SK-N-SH (cell line): Measurements from ENCODE around the gene RTN3. TPM values are rescaled to one million over a fixed set of nuclear protein-coding genes. Genes with fewer than 3 reads are reported as not detected.

Experiments
- CTCF ChIA-PET: fragments of 300-600, 350-600 bp; formaldehyde crosslinking; extraction: SDS; loops from one replicate; lab custom pipeline; 2021; lab: Yijun Ruan, JAX
- POLR2A ChIA-PET: fragments of 350-600 bp; sonication (Branson Sonifier 250); formaldehyde crosslinking; extraction: SDS; loops from one replicate; lab custom pipeline; 2020; ENCODE audit warnings: antibody characterized with exemption, inconsistent platforms; lab: Yijun Ruan, JAX
- DNase-seq: peaks from one replicate; pipeline ENCODE4 v3.0.0; 2012
- H2AFZ ChIP-seq: fragments of 200-600 bp; sonication (generic); 2 replicates; pipeline ENCODE4 v1.8.1; 2016; ENCODE audit warnings: antibody characterized with exemption, mild to moderate bottlenecking, low read depth
- H3F3A ChIP-seq: fragments of 200-600 bp; sonication (generic); replicated peaks from 2 replicates; pipeline ENCODE3; 2016; ENCODE audit warnings: antibody characterized with exemption, mild to moderate bottlenecking; ENCODE audit not compliant: insufficient read depth
- H3K27ac ChIP-seq, 2 experiments: fragments of 200-500 bp in 1 of 2; fragments of 200-600 bp in 1 of 2; sonication (Bioruptor generic) in 1 of 2; sonication (generic), shearing (Covaris generic) in 1 of 2; 2 replicates each; pipeline versions ENCODE4 v1.5.1 to v1.6.1; 2014 to 2016; ENCODE audit warnings: low read depth in 2 of 2, inconsistent platforms in 1 of 2, low read length in 1 of 2, mild to moderate bottlenecking in 1 of 2, mixed read lengths in 1 of 2
- H3K27me3 ChIP-seq: fragments of 200-600 bp; sonication (generic), shearing (Covaris generic); 2 replicates; pipeline ENCODE4 v1.6.1; 2016; ENCODE audit warnings: mixed run types; ENCODE audit not compliant: insufficient read depth
- H3K36me3 ChIP-seq, 2 experiments: fragments of 200-500 bp in 1 of 2; fragments of 200-600 bp in 1 of 2; sonication (Bioruptor generic) in 1 of 2; sonication (generic) in 1 of 2; replicated peaks in 1 of 2; 2 replicates each; pipeline versions ENCODE3 to v1.5.1; 2014 to 2016; ENCODE audit warnings: low read length in 1 of 2, mild to moderate bottlenecking in 1 of 2; ENCODE audit not compliant: insufficient read depth in 2 of 2, control insufficient read depth in 1 of 2
- H3K4me1 ChIP-seq, 2 experiments: fragments of 200-500 bp in 1 of 2; fragments of 200-600 bp in 1 of 2; sonication (Bioruptor generic) in 1 of 2; sonication (generic), shearing (Covaris generic) in 1 of 2; 2 replicates each; pipeline versions ENCODE4 v1.5.1 to v1.6.1; 2014 to 2016; ENCODE audit warnings: low read depth in 1 of 2, low read length in 1 of 2, mixed run types in 1 of 2; ENCODE audit not compliant: insufficient read depth in 2 of 2, control insufficient read depth in 1 of 2
- H3K4me2 ChIP-seq: fragments of 200-600 bp; sonication (generic), shearing (Covaris generic); 2 replicates; pipeline ENCODE4 v1.6.1; 2017; ENCODE audit warnings: mixed run types
- H3K4me3 ChIP-seq, 2 experiments: fragments of 200-500 bp in 1 of 2; fragments of 200-600 bp in 1 of 2; sonication (Bioruptor generic) in 1 of 2; sonication (generic), shearing (Covaris generic) in 1 of 2; 2 replicates each; pipeline versions ENCODE4 v1.5.1 to v1.8.1; 2014 to 2016; ENCODE audit warnings: low read depth in 2 of 2, inconsistent platforms in 1 of 2, low read length in 1 of 2, mild to moderate bottlenecking in 1 of 2, mixed read lengths in 1 of 2, moderate library complexity in 1 of 2
- H3K79me2 ChIP-seq: fragments of 200-600 bp; sonication (generic); 2 replicates; pipeline ENCODE4 v1.8.1; 2017; ENCODE audit warnings: mild to moderate bottlenecking; ENCODE audit not compliant: insufficient read depth
- H3K9ac ChIP-seq: fragments of 200-600 bp; sonication (generic); 2 replicates; pipeline ENCODE4 v1.6.1; 2017; ENCODE audit warnings: mixed run types
- H3K9me2 ChIP-seq: fragments of 200-600 bp; sonication (generic); 2 replicates; pipeline ENCODE4 v1.6.1; 2017; ENCODE audit warnings: mixed run types
- H3K9me3 ChIP-seq: fragments of 200-600 bp; sonication (generic); 2 replicates; pipeline ENCODE4 v1.6.1; 2017; ENCODE audit warnings: mixed run types, mild to moderate bottlenecking, moderate library complexity
- H4K20me1 ChIP-seq: fragments of 200-600 bp; sonication (generic); 2 replicates; pipeline ENCODE4 v1.6.1; 2017; ENCODE audit warnings: mild to moderate bottlenecking, mixed run types; ENCODE audit not compliant: insufficient read depth
- EP300 ChIP-seq, 2 experiments: IDR thresholded peaks; 2 replicates each; pipeline versions ENCODE4 v1.4.0 to v1.6.1; 2012; ENCODE audit warnings: borderline replicate concordance in 1 of 2, low read depth in 1 of 2, low read length in 1 of 2
- FOXJ3 ChIP-seq: sonication (generic); formaldehyde crosslinking; IDR thresholded peaks from 2 replicates; pipeline ENCODE4 v1.5.1; 2020; ENCODE audit warnings: mild to moderate bottlenecking, missing genetic modification reagents
- GATA2 ChIP-seq: sonication (generic); formaldehyde crosslinking; IDR thresholded peaks from 2 replicates; pipeline ENCODE4 v1.5.0; 2020; ENCODE audit warnings: mild to moderate bottlenecking, missing genetic modification reagents
- IRF3 ChIP-seq: fragments of 150-350 bp; IDR thresholded peaks from 2 replicates; pipeline ENCODE4 v1.6.1; 2016; ENCODE audit warnings: mild to moderate bottlenecking, low read depth, low read length
- MEF2A ChIP-seq: IDR thresholded peaks from 2 replicates; pipeline ENCODE4 v1.4.0; 2012; ENCODE audit warnings: low read depth, borderline replicate concordance
- MXI1 ChIP-seq: IDR thresholded peaks from 2 replicates; pipeline ENCODE4 v1.6.1; 2012; ENCODE audit warnings: mild to moderate bottlenecking, low read depth, low read length, improper control_type of control experiment
- NRF1 ChIP-seq: IDR thresholded peaks from 2 replicates; pipeline ENCODE4 v1.6.1; 2012; ENCODE audit warnings: low read depth, mild to moderate bottlenecking, low read length
- PBX3 ChIP-seq: IDR thresholded peaks from 2 replicates; pipeline ENCODE4; 2012
- RAD21 ChIP-seq: IDR thresholded peaks from 2 replicates; pipeline ENCODE4 v1.6.1; 2012; ENCODE audit warnings: mild to moderate bottlenecking, low read length
- SIN3A ChIP-seq: IDR thresholded peaks from 2 replicates; pipeline ENCODE4 v1.6.1; 2012; ENCODE audit warnings: low read depth, mild to moderate bottlenecking, low read length, moderate library complexity, borderline replicate concordance
- SMC3 ChIP-seq: IDR thresholded peaks from 2 replicates; pipeline ENCODE4 v1.6.1; 2012; ENCODE audit warnings: low read depth, low read length, improper control_type of control experiment
- TAF1 ChIP-seq: IDR thresholded peaks from 2 replicates; pipeline ENCODE4 v1.6.1; 2012; ENCODE audit warnings: low read depth, mild to moderate bottlenecking, low read length, moderate library complexity, borderline replicate concordance
- TCF12 ChIP-seq: IDR thresholded peaks from 2 replicates; pipeline ENCODE4 v1.4.0; 2012
- USF1 ChIP-seq: IDR thresholded peaks from 2 replicates; pipeline ENCODE4 v1.4.0; 2012; ENCODE audit warnings: low read depth, borderline replicate concordance
- YY1 ChIP-seq: IDR thresholded peaks from 2 replicates; pipeline ENCODE4 v1.4.0; 2012; ENCODE audit warnings: low read depth, mild to moderate bottlenecking
- ZBTB33 ChIP-seq: IDR thresholded peaks from 2 replicates; pipeline ENCODE4 v1.4.0; 2012; ENCODE audit warnings: low read depth, borderline replicate concordance
- WGBS: methylation state at CpG from one replicate; pipeline ENCODE4 v1.1.6; 2017; ENCODE audit warnings: low lambda C conversion rate; 5-methylcytosine and 5-hydroxymethylcytosine counted together
- polyA plus RNA-seq, 3 experiments: library from polyadenylated mRNA; depleted of rRNA; stranded (reverse); fragments of >200 nt; gene quantifications; 2 replicates each; pipeline ENCODE4 v1.2.3, GENCODE V29; 2012

Gene RTN3
- polyA plus RNA-seq, 1 of the 3 experiments (the other 2 are of a cell fraction): 52.7 TPM

- TF ChIP-seq NRF1: peak; percentile 49; the same call in 1 of the 2 replicates
- no peak for TF ChIP-seq EP300 (IDR thresholded peaks at IDR 0.05; ENCODE audit: borderline replicate concordance in 1 of 2, low read depth in 1 of 2, low read length in 1 of 2)
- peak; percentile 7; the same call in 1 of the 2 replicates for TF ChIP-seq YY1
- peak; percentile 77; the same call in 1 of the 2 replicates for TF ChIP-seq FOXJ3 (CRISPR knock-in tag)
Observed at GRCh38 chr11:63671322-63672155, 9.8 kb upstream of the RTN3 start, which contains the start of gene ATL3 (continued).

- Histone ChIP-seq H3K9me2 (no peaks in the 10 kb centered on the region), H2AFZ (peak overlapping the region; percentile 83; the same call in 1 of the 2 replicates), H3K4me3 (no peak overlapping the region), H3K9ac (no peak overlapping the region), H3K9me3 (no peaks in the 10 kb centered on the region), H4K20me1 (peaks cover 12% of the 10 kb centered on the region), H3K4me1 (peaks cover 3 to 27% of the 10 kb centered on the region in 2 experiments), H3K27ac (no peak overlapping the region; a peak in 1 of 4 replicates), H3K36me3 (peaks cover 0 to 2% of the 10 kb centered on the region in 2 experiments), H3F3A (peaks cover 47% of the 10 kb centered on the region), H3K79me2 (peaks cover 35% of the 10 kb centered on the region), H3K27me3 (no peaks in the 10 kb centered on the region), H3K4me2 (peak overlapping the region; percentile 90; the same call in 1 of the 2 replicates)
- TF ChIP-seq MXI1: no peak
- no peak for TF ChIP-seq IRF3
- TF ChIP-seq PBX3: no peak
- no peak for TF ChIP-seq TAF1
- no peak for TF ChIP-seq TCF12
- TF ChIP-seq SMC3: no peak
- ChIA-PET POLR2A (interaction anchor here (2.3 kb wide), 1 partner anchor 9 kb away, joined by 24 read pairs; the partner anchor contains the start of gene RTN3), CTCF (interaction anchor here (0.6 to 4.2 kb wide), 4 partner anchors 9 to 192 kb away, joined by 3 to 31 read pairs (median 5); partner anchors contain the start of gene RTN3)
- DNase-seq: no peak
- 98% methylated on average over 16 of the region's 16 CpGs for WGBS
Observed at GRCh38 chr11:63672156-63672463, 9.2 kb upstream of the RTN3 start.

GRCh38 chr11:63672936-63673539 lies 8.3 kb upstream of the RTN3 start:
- H3K9me3 ChIP-seq: no peaks in the 10 kb centered on the region
- ChIA-PET CTCF (interaction anchor here (0.7 to 1.2 kb wide), 3 partner anchors 9 to 34 kb away, joined by 3 to 7 read pairs (median 3); no protein-coding TSS in a partner anchor), POLR2A (interaction anchor here (1.6 kb wide), 1 partner anchor 10 kb away, joined by 5 read pairs; no protein-coding TSS in a partner anchor)
- H3K79me2 ChIP-seq: peaks cover 27% of the 10 kb centered on the region
- peaks cover 3 to 19% of the 10 kb centered on the region in 2 experiments; a peak in 3 of 4 replicates for H3K4me1 ChIP-seq
- no peak overlapping the region for H3K4me2 ChIP-seq
- peak overlapping the region in 1 of 2 experiments; percentile 41; a peak in 2 of 4 replicates for H3K27ac ChIP-seq
- H3K4me3 ChIP-seq: no peak overlapping the region
- H3K9me2 ChIP-seq: no peaks in the 10 kb centered on the region
- DNase-seq: no peak
- WGBS: 94% methylated on average over 1 of the region's 1 CpG
- H4K20me1 ChIP-seq: peaks cover 4% of the 10 kb centered on the region; the same call in 1 of the 2 replicates
- no peaks in the 10 kb centered on the region for H3K36me3 ChIP-seq
- H3F3A ChIP-seq: peaks cover 39% of the 10 kb centered on the region
- no peaks in the 10 kb centered on the region for H3K27me3 ChIP-seq
- no peak overlapping the region for H2AFZ ChIP-seq
- no peak overlapping the region for H3K9ac ChIP-seq
- TF ChIP-seq MEF2A (no peak), RAD21 (no peak), GATA2 (CRISPR knock-in tag) (no peak), USF1 (no peak), PBX3 (no peak), ZBTB33 (no peak), SMC3 (no peak), FOXJ3 (CRISPR knock-in tag) (no peak), SIN3A (no peak)
